Cerebellar cortex (tissue), 1 donor: ENCODE results near the gene PDS5A.
"Not testable (repeated sequence)": the region's sequence is repeated elsewhere in the genome, so short reads cannot be mapped to it uniquely, and the experiment has no call there.

Experiments
- DNase-seq: peaks from one replicate; pipeline ENCODE4 v3.0.0-alpha.2; 2015; ENCODE audit warnings: low spot score

Gene PDS5A

GRCh38 chr4:39970671-39971640 is 6.8 kb downstream of the PDS5A start:
- DNase-seq = no peak

- no peak for DNase-seq
These were observed 14.1 kb downstream of the PDS5A start for GRCh38 chr4:39963656-39964055.

GRCh38 chr4:39961311-39961877 is 16.3 kb downstream of the PDS5A start:
- DNase-seq = no peak

- no peak for DNase-seq
These were observed 26.7 kb downstream of the PDS5A start for GRCh38 chr4:39950861-39951481.

GRCh38 chr4:39947963-39948362 is 29.7 kb downstream of the PDS5A start:
- DNase-seq = no peak

GRCh38 chr4:39947417-39947816 is 30.3 kb downstream of the PDS5A start:
- no peak for DNase-seq

- DNase-seq = not testable (repeated sequence)
These were observed 33.5 kb downstream of the PDS5A start for GRCh38 chr4:39944245-39944644.

GRCh38 chr4:39942507-39942906 is 35.2 kb downstream of the PDS5A start:
- DNase-seq = no peak

- no peak for DNase-seq
These were observed 36.0 kb downstream of the PDS5A start for GRCh38 chr4:39941682-39942217.

GRCh38 chr4:39937683-39938268 is 39.9 kb downstream of the PDS5A start:
- no peak for DNase-seq

GRCh38 chr4:39936565-39937418 is 40.9 kb downstream of the PDS5A start:
- DNase-seq = no peak

- DNase-seq = peak; percentile 22
These were observed 43.8 kb downstream of the PDS5A start for GRCh38 chr4:39933671-39934590.

- no peak for DNase-seq
These were observed 44.8 kb downstream of the PDS5A start for GRCh38 chr4:39932776-39933402.

- DNase-seq = no peak
These were observed 46.2 kb downstream of the PDS5A start for GRCh38 chr4:39931441-39931901.

- no peak for DNase-seq
These were observed 49.2 kb downstream of the PDS5A start for GRCh38 chr4:39928538-39928937.

- no peak for DNase-seq
These were observed 53.7 kb downstream of the PDS5A start for GRCh38 chr4:39924014-39924413.

GRCh38 chr4:39922399-39922798 is 55.3 kb downstream of the PDS5A start:
- no peak for DNase-seq

GRCh38 chr4:39913471-39913870 is 64.2 kb downstream of the PDS5A start:
- DNase-seq = no peak

GRCh38 chr4:39910064-39910463 is 67.6 kb downstream of the PDS5A start:
- no peak for DNase-seq

- no peak for DNase-seq
These were observed 69.4 kb downstream of the PDS5A start for GRCh38 chr4:39908284-39908683.
